NCI-H2227 (cell line): Measurements from ENCODE around the gene SPOPL.

Experiments
- DNase-seq: peaks from one replicate; lab custom pipeline; 2025; ENCODE audit not compliant: unreplicated experiment; lab: John Stamatoyannopoulos, UW

The SPOPL gene

DNA sequence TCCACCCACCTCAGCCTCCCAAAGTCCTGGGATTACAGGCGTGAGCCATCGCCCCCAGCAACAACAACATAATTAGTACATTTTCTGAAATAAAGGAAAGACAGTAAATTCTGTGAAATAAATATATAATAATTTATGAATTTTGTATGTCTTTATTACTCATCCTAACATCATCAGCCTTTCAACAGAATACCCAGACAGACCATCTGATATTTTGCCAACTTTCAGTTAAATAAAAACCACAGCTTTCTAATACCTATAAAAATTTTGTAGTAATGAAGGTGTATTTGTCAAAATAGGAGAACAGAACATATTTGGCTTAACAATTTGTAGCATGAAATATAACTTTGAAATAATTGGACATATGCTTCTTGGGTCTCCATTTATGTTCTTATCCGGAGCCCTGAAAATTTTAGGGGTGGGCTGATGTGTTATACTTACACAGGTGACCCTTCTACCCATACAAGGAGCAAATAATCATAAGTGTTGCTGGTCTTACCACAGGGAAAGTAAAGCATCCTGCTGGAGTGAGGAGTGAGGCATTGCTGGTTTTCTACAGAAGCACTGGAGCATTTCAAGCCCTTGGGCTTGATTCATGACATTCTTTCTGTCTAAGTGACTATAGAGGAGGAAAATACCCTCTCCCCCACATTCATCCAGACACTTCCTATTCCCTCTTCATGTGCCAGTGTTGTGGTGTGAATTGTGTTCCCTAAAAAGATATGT is 99.3 kb downstream of the SPOPL start:
- no peak for DNase-seq

GRCh38 chr2:138601458-138602165 is 100.0 kb downstream of the SPOPL start:
- no peak for DNase-seq

- DNase-seq = no peak
Observed at GRCh38 chr2:138602166-138602460, 100.5 kb downstream of the SPOPL start.

DNA sequence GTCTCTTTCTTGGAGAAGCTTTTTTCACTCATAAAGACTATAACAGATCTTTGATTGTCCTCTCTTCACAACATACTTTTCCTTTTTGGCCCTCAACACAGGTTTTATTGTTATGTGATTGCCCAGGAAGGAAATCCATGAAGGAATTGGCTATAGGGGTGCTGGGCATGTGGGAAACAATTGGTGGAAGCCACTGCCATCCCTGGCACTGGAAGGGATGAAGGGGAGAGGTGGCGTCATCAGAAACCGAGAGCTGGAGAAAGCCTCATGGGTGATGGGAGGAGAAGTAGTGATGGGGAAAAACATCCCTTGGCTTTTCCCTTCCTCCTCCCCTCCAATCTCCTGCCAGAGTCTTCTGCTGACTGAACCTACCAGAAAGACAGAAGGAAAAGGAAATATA is 106.2 kb downstream of the SPOPL start:
- no peak for DNase-seq

DNA sequence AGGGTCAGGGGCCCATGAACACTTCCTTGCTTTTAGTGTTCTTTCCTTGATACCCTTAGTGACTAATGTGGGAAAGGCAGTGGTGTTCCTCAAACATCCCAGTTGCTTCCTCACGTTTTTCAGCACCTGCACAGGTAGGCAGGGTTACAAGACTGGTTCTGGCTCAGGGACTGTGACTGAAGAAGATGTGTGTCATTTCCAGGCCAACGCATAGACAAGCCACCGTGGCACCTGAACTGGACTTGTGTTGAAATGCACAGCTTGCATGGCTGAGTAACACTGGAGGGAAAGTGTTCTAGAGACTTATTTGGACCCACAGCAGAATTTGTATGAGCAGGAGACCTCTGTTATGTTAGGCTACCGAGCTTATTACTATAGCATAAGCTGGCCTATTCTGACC is 107.9 kb downstream of the SPOPL start:
- DNase-seq = no peak

DNA sequence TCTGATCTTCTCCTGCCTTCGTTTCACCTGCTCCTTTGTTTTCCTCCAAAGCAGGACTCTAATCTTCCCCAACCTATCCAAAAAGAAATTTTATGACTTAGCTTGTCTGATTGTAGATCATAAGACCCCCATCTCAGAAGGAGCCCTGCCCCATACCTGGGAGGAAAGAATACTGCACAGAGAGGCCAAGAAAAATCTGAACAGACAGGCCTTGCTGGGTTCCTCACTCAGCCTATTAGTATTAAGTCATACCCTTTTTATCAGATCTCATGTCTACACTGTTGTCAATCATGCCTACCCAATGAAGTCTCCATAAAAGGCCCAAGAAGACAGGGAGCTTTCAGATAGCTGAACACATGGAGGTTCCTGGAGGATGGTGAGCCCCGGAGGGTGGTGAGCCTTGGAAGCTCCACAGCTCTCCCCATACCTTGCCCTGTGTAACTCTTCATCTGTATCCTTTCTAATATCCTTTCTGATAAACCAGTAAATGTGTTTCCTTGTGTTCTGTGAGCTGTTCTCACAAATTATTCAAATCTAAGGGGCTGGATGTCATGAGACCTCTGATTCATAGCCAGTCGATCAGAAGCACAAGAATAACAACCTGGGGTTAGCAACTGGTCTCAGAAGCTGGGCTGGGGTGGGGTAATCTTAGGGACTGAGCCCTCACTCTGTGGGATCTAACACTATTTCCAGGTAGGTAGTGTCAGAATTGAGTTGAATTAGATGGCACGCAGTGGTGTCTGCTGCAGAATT is 108.8 kb downstream of the SPOPL start:
- no peak for DNase-seq

- no peak for DNase-seq
Observed at GRCh38 chr2:138615257-138615656, 113.7 kb downstream of the SPOPL start.

GRCh38 chr2:138617026-138617425 is 115.5 kb downstream of the SPOPL start:
- no peak for DNase-seq

GRCh38 chr2:138618971-138619370 is 117.4 kb downstream of the SPOPL start:
- DNase-seq = no peak

GRCh38 chr2:138620431-138620830 is 118.9 kb downstream of the SPOPL start:
- no peak for DNase-seq

DNA sequence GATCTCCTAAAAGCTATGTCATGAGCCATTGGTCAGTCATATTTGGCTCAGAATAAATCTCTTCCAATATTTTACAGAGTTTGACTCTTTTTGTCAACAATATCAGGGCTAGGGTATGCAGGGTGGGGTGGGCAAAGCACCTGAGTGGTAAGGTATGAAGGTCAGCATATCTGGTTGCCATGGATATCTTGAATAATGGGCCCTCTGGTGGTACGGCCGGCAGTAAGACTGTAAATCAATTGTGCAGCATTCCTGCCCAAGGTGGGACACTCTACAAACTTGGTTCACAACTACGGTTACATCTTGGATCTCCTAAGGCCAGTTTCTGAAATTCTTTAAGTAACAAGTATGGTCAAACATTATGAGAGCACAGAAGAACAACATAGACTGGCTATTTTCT is 119.6 kb downstream of the SPOPL start:
- no peak for DNase-seq

- DNase-seq = no peak
Observed at GRCh38 chr2:138622613-138623012, 121.0 kb downstream of the SPOPL start.
